Measurements from ENCODE around the gene GPC6. TPM values are rescaled to one million over a fixed set of nuclear protein-coding genes. Genes with fewer than 3 reads are reported as not detected.

Gene GPC6
- total and polyA plus RNA-seq, 2 donors (not counting 1 experiment from before 2014, with no cell fraction given): not detected

DNA sequence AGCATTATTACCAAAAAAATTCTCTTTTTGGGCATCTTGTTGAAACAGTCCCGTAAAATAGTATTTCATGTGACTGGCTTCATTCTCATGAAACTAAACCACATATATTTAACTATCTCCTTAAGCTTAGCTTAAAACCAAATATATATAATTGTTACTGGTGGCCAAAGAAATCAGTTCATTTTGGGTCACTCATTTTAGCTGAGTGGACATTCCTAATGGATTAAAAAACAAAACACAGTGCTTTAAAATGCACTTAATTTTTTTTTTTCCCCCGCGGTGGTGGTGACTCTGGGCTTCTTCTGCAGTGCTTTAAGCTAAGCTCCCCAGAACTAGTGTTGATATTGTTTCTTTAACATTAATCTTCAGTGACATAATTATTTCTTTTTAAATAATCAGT, 540.1 kb downstream of the GPC6 start:
- no peaks in the 10 kb centered on the region for H3K4me1 Mint-ChIP-seq
- POLR2A ChIA-PET: no interaction called here
- TF ChIP-seq, protein P1, sequence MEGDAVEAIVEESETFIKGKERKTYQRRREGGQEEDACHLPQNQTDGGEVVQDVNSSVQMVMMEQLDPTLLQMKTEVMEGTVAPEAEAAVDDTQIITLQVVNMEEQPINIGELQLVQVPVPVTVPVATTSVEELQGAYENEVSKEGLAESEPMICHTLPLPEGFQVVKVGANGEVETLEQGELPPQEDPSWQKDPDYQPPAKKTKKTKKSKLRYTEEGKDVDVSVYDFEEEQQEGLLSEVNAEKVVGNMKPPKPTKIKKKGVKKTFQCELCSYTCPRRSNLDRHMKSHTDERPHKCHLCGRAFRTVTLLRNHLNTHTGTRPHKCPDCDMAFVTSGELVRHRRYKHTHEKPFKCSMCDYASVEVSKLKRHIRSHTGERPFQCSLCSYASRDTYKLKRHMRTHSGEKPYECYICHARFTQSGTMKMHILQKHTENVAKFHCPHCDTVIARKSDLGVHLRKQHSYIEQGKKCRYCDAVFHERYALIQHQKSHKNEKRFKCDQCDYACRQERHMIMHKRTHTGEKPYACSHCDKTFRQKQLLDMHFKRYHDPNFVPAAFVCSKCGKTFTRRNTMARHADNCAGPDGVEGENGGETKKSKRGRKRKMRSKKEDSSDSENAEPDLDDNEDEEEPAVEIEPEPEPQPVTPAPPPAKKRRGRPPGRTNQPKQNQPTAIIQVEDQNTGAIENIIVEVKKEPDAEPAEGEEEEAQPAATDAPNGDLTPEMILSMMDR (IDR thresholded peaks at IDR 0.05): no peak
- TF ChIP-seq EZH2 (IDR thresholded peaks at IDR 0.05; ENCODE audit: borderline replicate concordance, insufficient read depth, low read depth, low read length, poor library complexity, severe bottlenecking): no peak
- Histone ChIP-seq H3K4me2 (replicated peaks; ENCODE audit: low read depth, low read length, poor library complexity, severe bottlenecking) (no peak overlapping the region), H3K9me3 (ENCODE audit: control extremely low read depth in 1 of 3, control insufficient read depth in 2 of 3, insufficient read depth in 1 of 3, low read length in 2 of 3) (no peaks in the 10 kb centered on the region), H3K79me2 (ENCODE audit: control insufficient read depth, insufficient read depth, low read length) (no peaks in the 10 kb centered on the region), H3K9ac (ENCODE audit: low read length) (no peak overlapping the region), H4K20me1 (ENCODE audit: control insufficient read depth, insufficient read depth, low read length, poor library complexity, severe bottlenecking) (no peaks in the 10 kb centered on the region), H3K27me3 (replicated peaks in 1 of 4; ENCODE audit: control extremely low read depth in 1 of 4, control insufficient read depth in 3 of 4, insufficient read depth in 4 of 4, low read length in 3 of 4) (no peaks in the 10 kb centered on the region), H2AFZ (ENCODE audit: insufficient read depth, low read depth, low read length, poor library complexity, severe bottlenecking) (no peak overlapping the region), H3K36me3 (replicated peaks in 1 of 2; ENCODE audit: control extremely low read depth in 1 of 2, control insufficient read depth in 1 of 2, extremely low read depth in 1 of 2, insufficient read depth in 2 of 2, low read length in 1 of 2) (no peaks in the 10 kb centered on the region), H3K4me1 (ENCODE audit: control insufficient read depth in 2 of 2, insufficient read depth in 2 of 2, low read length in 2 of 2) (no peaks in the 10 kb centered on the region), H3K27ac (ENCODE audit: low read length in 2 of 2) (no peak overlapping the region), H3K4me3 (ENCODE audit: control extremely low read depth in 1 of 5, extremely low read depth in 1 of 5, insufficient read depth in 1 of 5, low read depth in 2 of 5, low read length in 4 of 5) (no peak overlapping the region)
- no peak overlapping the region for H3K4me3 Mint-ChIP-seq
- ATAC-seq (ENCODE audit: low read depth) (no peak), DNase-seq (no peak)
- WGBS (ENCODE audit: insufficient coverage): no CpG with 5 or more reads among the region's 3 CpGs
- H3K27ac Mint-ChIP-seq: no peak overlapping the region
- intact Hi-C loops (cut with micrococcal nuclease): no loop called here
- CTCF ChIA-PET: no interaction called here
- no peaks in the 10 kb centered on the region for H3K27me3 Mint-ChIP-seq
- peaks cover 3% of the 10 kb centered on the region for H3K9me3 Mint-ChIP-seq (ENCODE audit: insufficient read depth)

DNA sequence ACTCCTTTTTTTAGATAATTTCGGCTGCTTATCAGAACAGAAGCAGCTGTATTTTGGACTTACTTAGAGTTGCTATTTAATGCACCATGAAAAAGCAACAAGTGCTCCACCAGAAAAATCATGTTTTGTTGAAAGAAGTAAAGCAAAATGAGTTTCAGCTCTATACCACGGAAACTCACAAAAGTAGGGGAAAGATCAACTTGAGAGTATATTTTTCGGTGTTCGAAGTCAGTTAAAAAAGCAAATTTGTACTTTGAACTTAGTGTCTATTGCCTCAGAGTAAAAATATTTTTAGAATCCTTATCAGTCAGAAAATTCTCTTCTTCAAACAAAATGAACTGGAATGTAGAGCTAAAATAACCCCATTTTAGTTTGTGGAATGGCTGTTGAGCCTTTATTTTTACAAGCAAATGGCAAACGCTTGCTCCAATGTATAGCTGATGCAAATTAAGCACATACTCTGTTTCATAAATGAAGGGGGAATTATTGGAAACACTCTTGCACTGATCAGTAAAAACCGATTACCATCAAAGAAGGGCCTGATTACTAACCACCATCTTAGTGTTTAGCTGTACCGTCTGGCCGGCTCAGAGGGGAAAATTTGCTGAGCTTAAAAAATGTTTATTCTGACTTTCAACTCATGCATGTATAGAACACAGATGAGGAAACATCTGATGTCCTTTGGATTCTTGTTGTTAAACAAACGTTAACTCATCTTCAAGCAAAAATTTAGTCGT, 540.7 kb downstream of the GPC6 start:
- ChIA-PET POLR2A (no interaction called here), CTCF (no interaction called here)
- Histone ChIP-seq H3K4me1 (ENCODE audit: control insufficient read depth in 2 of 2, insufficient read depth in 2 of 2, low read length in 2 of 2) (no peaks in the 10 kb centered on the region), H4K20me1 (ENCODE audit: control insufficient read depth, insufficient read depth, low read length, poor library complexity, severe bottlenecking) (no peaks in the 10 kb centered on the region), H3K27ac (ENCODE audit: low read length in 2 of 2) (no peak overlapping the region), H3K36me3 (replicated peaks in 1 of 2; ENCODE audit: control extremely low read depth in 1 of 2, control insufficient read depth in 1 of 2, extremely low read depth in 1 of 2, insufficient read depth in 2 of 2, low read length in 1 of 2) (no peaks in the 10 kb centered on the region), H3K9me3 (ENCODE audit: control extremely low read depth in 1 of 3, control insufficient read depth in 2 of 3, insufficient read depth in 1 of 3, low read length in 2 of 3) (no peaks in the 10 kb centered on the region), H2AFZ (ENCODE audit: insufficient read depth, low read depth, low read length, poor library complexity, severe bottlenecking) (no peak overlapping the region), H3K4me2 (replicated peaks; ENCODE audit: low read depth, low read length, poor library complexity, severe bottlenecking) (no peak overlapping the region), H3K4me3 (ENCODE audit: control extremely low read depth in 1 of 5, extremely low read depth in 1 of 5, insufficient read depth in 1 of 5, low read depth in 2 of 5, low read length in 4 of 5) (no peak overlapping the region), H3K9ac (ENCODE audit: low read length) (no peak overlapping the region), H3K79me2 (ENCODE audit: control insufficient read depth, insufficient read depth, low read length) (no peaks in the 10 kb centered on the region), H3K27me3 (replicated peaks in 1 of 4; ENCODE audit: control extremely low read depth in 1 of 4, control insufficient read depth in 3 of 4, insufficient read depth in 4 of 4, low read length in 3 of 4) (no peaks in the 10 kb centered on the region)
- WGBS (ENCODE audit: insufficient coverage): 100% methylated on average over 1 of the region's 10 CpGs
- DNase-seq: no peak
- ATAC-seq (ENCODE audit: low read depth): no peak
- Mint-ChIP-seq H3K4me3 (no peak overlapping the region), H3K9me3 (ENCODE audit: insufficient read depth) (peaks cover under 1% of the 10 kb centered on the region), H3K27me3 (no peaks in the 10 kb centered on the region), H3K4me1 (no peaks in the 10 kb centered on the region), H3K27ac (no peak overlapping the region)
- TF ChIP-seq, protein P1 (IDR thresholded peaks at IDR 0.05): no peak
- TF ChIP-seq EZH2 (IDR thresholded peaks at IDR 0.05; ENCODE audit: borderline replicate concordance, insufficient read depth, low read depth, low read length, poor library complexity, severe bottlenecking): no peak
- intact Hi-C loops (cut with micrococcal nuclease): no loop called here

Data from B cell (primary cell).